Measurements from ENCODE around the gene KRTAP5-7. TPM values are rescaled to one million over a fixed set of nuclear protein-coding genes. Genes with fewer than 3 reads are reported as not detected.
"Not testable (repeated sequence)": the region's sequence is repeated elsewhere in the genome, so short reads cannot be mapped to it uniquely, and the experiment has no call there.

KRTAP5-7 gene
- polyA plus RNA-seq, 1 of the 3 experiments (the other 2 are of a cell fraction), result 0.07 TPM

DNA sequence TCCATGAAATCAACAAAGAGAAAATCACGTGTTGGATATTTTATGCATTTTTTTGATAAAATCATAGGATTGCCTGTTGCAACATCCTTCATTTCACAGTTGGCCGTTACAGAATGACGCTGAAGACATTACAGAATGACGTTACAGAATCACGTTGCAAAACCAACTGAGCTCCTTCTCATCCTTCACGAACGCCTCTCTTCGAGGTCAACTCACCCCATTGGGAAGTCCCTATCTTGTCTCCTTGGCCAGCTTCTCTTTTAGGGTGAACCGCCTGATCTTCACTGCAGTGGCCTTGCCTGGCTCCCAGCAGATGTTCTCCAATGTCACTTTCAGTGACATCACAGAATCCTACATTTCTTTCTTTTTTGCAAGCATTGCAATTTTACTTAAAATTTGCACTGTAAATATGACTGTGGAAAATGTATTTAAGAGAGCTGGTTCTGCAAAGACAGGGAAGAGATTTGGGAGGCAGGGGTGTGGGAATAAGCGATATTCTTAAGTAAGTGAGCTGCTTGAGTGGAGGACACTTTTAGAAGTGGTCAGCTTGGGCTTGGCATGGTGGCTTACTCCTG, 5.1 kb downstream of the KRTAP5-7 start:
- no peaks in the 10 kb centered on the region for H3K9me3 ChIP-seq
- H3F3A ChIP-seq (replicated peaks; ENCODE audit: insufficient read depth), result no peaks in the 10 kb centered on the region
- no peak overlapping the region for H3K4me3 ChIP-seq (ENCODE audit: low read depth in 2 of 2, low read length in 1 of 2)
- 56% methylated on average over 10 of the region's 10 CpGs for WGBS (ENCODE audit: low lambda C conversion rate)
- TF ChIP-seq RFX5 (IDR thresholded peaks at IDR 0.05; ENCODE audit: low read length) (no peak), SMC3 (IDR thresholded peaks at IDR 0.05; ENCODE audit: low read depth, low read length) (no peak), TAF1 (IDR thresholded peaks at IDR 0.05; ENCODE audit: borderline replicate concordance, low read depth, low read length) (no peak), EZH2phosphoT487 (IDR thresholded peaks at IDR 0.05; ENCODE audit: borderline replicate concordance, low read depth) (no peak), SIN3A (IDR thresholded peaks at IDR 0.05; ENCODE audit: borderline replicate concordance, low read depth, low read length) (no peak), FOXM1 (IDR thresholded peaks at IDR 0.05; ENCODE audit: low read depth) (no peak), NRF1 (IDR thresholded peaks at IDR 0.05; ENCODE audit: low read depth, low read length) (no peak), POLR2AphosphoS5 (IDR thresholded peaks at IDR 0.05; ENCODE audit: low read depth, low read length) (no peak), NFIC (IDR thresholded peaks at IDR 0.05; ENCODE audit: borderline replicate concordance) (no peak), GABPA (IDR thresholded peaks at IDR 0.05; ENCODE audit: low read depth) (no peak), MEF2A (IDR thresholded peaks at IDR 0.05; ENCODE audit: borderline replicate concordance, low read depth) (no peak), TCF12 (IDR thresholded peaks at IDR 0.05) (no peak)
- TF ChIP-seq, protein P1, sequence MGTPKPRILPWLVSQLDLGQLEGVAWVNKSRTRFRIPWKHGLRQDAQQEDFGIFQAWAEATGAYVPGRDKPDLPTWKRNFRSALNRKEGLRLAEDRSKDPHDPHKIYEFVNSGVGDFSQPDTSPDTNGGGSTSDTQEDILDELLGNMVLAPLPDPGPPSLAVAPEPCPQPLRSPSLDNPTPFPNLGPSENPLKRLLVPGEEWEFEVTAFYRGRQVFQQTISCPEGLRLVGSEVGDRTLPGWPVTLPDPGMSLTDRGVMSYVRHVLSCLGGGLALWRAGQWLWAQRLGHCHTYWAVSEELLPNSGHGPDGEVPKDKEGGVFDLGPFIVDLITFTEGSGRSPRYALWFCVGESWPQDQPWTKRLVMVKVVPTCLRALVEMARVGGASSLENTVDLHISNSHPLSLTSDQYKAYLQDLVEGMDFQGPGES (IDR thresholded peaks at IDR 0.05; ENCODE audit: low read depth, low read length), result no peak
- TF ChIP-seq, protein P2, sequence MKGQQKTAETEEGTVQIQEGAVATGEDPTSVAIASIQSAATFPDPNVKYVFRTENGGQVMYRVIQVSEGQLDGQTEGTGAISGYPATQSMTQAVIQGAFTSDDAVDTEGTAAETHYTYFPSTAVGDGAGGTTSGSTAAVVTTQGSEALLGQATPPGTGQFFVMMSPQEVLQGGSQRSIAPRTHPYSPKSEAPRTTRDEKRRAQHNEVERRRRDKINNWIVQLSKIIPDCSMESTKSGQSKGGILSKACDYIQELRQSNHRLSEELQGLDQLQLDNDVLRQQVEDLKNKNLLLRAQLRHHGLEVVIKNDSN (IDR thresholded peaks at IDR 0.05; ENCODE audit: borderline replicate concordance, low read depth), result no peak
- TF ChIP-seq, protein P3, sequence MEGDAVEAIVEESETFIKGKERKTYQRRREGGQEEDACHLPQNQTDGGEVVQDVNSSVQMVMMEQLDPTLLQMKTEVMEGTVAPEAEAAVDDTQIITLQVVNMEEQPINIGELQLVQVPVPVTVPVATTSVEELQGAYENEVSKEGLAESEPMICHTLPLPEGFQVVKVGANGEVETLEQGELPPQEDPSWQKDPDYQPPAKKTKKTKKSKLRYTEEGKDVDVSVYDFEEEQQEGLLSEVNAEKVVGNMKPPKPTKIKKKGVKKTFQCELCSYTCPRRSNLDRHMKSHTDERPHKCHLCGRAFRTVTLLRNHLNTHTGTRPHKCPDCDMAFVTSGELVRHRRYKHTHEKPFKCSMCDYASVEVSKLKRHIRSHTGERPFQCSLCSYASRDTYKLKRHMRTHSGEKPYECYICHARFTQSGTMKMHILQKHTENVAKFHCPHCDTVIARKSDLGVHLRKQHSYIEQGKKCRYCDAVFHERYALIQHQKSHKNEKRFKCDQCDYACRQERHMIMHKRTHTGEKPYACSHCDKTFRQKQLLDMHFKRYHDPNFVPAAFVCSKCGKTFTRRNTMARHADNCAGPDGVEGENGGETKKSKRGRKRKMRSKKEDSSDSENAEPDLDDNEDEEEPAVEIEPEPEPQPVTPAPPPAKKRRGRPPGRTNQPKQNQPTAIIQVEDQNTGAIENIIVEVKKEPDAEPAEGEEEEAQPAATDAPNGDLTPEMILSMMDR (IDR thresholded peaks at IDR 0.05), result no peak
- TF ChIP-seq, protein P4, sequence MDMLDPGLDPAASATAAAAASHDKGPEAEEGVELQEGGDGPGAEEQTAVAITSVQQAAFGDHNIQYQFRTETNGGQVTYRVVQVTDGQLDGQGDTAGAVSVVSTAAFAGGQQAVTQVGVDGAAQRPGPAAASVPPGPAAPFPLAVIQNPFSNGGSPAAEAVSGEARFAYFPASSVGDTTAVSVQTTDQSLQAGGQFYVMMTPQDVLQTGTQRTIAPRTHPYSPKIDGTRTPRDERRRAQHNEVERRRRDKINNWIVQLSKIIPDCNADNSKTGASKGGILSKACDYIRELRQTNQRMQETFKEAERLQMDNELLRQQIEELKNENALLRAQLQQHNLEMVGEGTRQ (IDR thresholded peaks at IDR 0.05; ENCODE audit: borderline replicate concordance, low read depth, low read length), result no peak
- H3K9ac ChIP-seq, result no peak overlapping the region
- H3K79me2 ChIP-seq (ENCODE audit: insufficient read depth), result no peaks in the 10 kb centered on the region
- H3K4me1 ChIP-seq (ENCODE audit: control insufficient read depth in 1 of 2, insufficient read depth in 2 of 2, low read depth in 1 of 2, low read length in 1 of 2), result no peaks in the 10 kb centered on the region; a peak in 1 of 4 replicates
- H3K4me2 ChIP-seq, result no peak overlapping the region
- H3K27me3 ChIP-seq (ENCODE audit: insufficient read depth), result no peaks in the 10 kb centered on the region
- H3K36me3 ChIP-seq (replicated peaks in 1 of 2; ENCODE audit: control insufficient read depth in 1 of 2, insufficient read depth in 2 of 2, low read length in 1 of 2), result no peaks in the 10 kb centered on the region
- POLR2A ChIA-PET, result no interaction called here
- DNase-seq, result no peak
- no peaks in the 10 kb centered on the region for H4K20me1 ChIP-seq (ENCODE audit: insufficient read depth)
- H2AFZ ChIP-seq (ENCODE audit: low read depth), result no peak overlapping the region
- H3K27ac ChIP-seq (ENCODE audit: low read depth in 2 of 2, low read length in 1 of 2), result no peak overlapping the region
- H3K9me2 ChIP-seq, result no peaks in the 10 kb centered on the region
- CTCF ChIA-PET, result interaction anchor here (1.4 kb wide), 2 partner anchors 31 to 48 kb away, joined by 4 read pairs; no protein-coding TSS in a partner anchor

DNA sequence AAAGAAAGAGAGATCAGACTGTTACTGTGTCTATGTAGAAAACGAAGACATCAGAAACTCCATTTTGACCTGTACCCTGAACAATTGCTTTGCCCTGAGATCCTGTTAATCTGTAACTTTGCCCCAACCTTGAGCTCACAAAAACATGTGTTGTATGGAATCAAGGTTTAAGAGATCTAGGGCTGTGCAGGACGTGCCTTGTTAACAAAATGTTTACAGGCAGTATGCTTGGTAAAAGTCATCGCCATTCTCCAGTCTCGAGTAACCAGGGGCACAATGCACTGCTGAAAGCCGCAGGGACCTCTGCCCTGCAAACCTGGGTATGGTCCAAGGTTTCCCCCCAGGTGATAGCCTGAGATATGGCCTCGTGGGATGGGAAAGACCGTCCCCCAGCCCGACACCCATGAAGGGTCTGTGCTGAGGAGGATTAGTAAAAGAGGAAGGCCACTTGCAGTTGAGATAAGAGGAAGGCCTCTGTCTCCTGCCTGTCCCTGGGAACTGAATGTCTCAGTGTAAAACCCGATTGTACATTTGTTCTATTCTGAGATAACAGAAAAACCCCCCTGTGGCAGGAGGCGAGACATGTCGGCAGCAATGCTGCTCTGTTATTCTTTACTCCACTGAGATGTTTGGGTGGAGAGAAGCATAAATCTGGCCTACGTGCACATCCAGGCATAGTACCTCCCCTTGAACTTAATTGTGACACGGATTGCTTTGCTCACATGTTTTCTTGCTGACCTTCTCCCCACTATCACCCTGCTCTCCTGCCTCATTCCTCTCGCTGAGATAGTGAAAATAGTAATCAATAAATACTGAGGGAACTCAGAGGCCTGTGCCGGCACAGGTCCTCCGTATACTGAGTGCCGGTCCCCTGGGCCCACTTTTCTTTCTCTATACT, 7.9 kb downstream of the KRTAP5-7 start:
- H3K36me3 ChIP-seq (replicated peaks in 1 of 2; ENCODE audit: control insufficient read depth in 1 of 2, insufficient read depth in 2 of 2, low read length in 1 of 2); H3K79me2 ChIP-seq (ENCODE audit: insufficient read depth); H3F3A ChIP-seq (replicated peaks; ENCODE audit: insufficient read depth); H3K9me2 ChIP-seq; H3K9me3 ChIP-seq; H2AFZ ChIP-seq (ENCODE audit: low read depth); H3K4me1 ChIP-seq (ENCODE audit: control insufficient read depth in 1 of 2, insufficient read depth in 2 of 2, low read depth in 1 of 2, low read length in 1 of 2); H3K9ac ChIP-seq; H4K20me1 ChIP-seq (ENCODE audit: insufficient read depth); H3K27ac ChIP-seq (ENCODE audit: low read depth in 2 of 2, low read length in 1 of 2); H3K4me2 ChIP-seq; POLR2A ChIA-PET; CTCF ChIA-PET; H3K27me3 ChIP-seq (ENCODE audit: insufficient read depth); H3K4me3 ChIP-seq (ENCODE audit: low read depth in 2 of 2, low read length in 1 of 2); DNase-seq: not testable (repeated sequence)
- 48% methylated on average over 17 of the region's 17 CpGs for WGBS (ENCODE audit: low lambda C conversion rate)

All from SK-N-SH (cell line).